ENCODE results near the gene FAM78A. TPM values are rescaled to one million over a fixed set of nuclear protein-coding genes. Genes with fewer than 3 reads are reported as not detected.

Gene FAM78A
- total and polyA plus RNA-seq, 2 donors (not counting 1 experiment from before 2014, with no cell fraction given) = 42.9 to 58.3 TPM

DNA sequence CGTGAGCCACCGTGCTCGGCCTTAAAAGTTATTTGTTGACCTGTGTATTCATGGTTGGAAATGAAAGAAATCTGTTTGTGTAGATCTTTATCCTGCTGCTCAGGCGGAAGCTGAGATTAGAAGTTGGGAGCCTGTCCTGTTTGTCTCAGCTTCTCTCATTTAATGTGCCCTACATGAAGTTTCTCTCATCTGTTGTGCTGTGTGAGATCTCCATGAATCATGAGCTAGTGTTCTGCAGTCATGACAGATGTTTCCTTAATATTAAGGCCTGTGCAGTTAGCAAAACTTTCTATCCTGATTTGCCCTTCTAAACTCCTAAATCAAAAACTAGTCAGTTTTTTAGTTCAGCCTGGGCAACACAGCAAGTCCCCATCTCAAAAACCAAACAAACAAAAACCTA, 59.5 kb downstream of the FAM78A start:
- Mint-ChIP-seq H3K27me3 (no peaks in the 10 kb centered on the region), H3K27ac (no peak overlapping the region), H3K4me3 (no peak overlapping the region), H3K4me1 (no peaks in the 10 kb centered on the region), H3K9me3 (ENCODE audit: insufficient read depth) (peaks cover 4% of the 10 kb centered on the region)
- no peak for ATAC-seq (ENCODE audit: low read depth)
- POLR2A ChIA-PET = interaction anchor here (0.9 kb wide), 1 partner anchor 40 kb away, joined by 3 read pairs; no protein-coding TSS in a partner anchor
- CTCF ChIA-PET = interaction anchor here (1.1 to 1.7 kb wide), 2 partner anchors 30 to 119 kb away, joined by 3 to 4 read pairs; no protein-coding TSS in a partner anchor
- H2AFZ ChIP-seq (ENCODE audit: insufficient read depth, low read depth, low read length, poor library complexity, severe bottlenecking) = no peak overlapping the region
- intact Hi-C loops (cut with micrococcal nuclease) = no loop called here
- H3K9ac ChIP-seq (ENCODE audit: low read length) = no peak overlapping the region
- no peaks in the 10 kb centered on the region for H3K4me1 ChIP-seq (ENCODE audit: control insufficient read depth in 2 of 2, insufficient read depth in 2 of 2, low read length in 2 of 2)
- H3K4me2 ChIP-seq (replicated peaks; ENCODE audit: low read depth, low read length, poor library complexity, severe bottlenecking) = no peak overlapping the region
- TF ChIP-seq, protein P1, sequence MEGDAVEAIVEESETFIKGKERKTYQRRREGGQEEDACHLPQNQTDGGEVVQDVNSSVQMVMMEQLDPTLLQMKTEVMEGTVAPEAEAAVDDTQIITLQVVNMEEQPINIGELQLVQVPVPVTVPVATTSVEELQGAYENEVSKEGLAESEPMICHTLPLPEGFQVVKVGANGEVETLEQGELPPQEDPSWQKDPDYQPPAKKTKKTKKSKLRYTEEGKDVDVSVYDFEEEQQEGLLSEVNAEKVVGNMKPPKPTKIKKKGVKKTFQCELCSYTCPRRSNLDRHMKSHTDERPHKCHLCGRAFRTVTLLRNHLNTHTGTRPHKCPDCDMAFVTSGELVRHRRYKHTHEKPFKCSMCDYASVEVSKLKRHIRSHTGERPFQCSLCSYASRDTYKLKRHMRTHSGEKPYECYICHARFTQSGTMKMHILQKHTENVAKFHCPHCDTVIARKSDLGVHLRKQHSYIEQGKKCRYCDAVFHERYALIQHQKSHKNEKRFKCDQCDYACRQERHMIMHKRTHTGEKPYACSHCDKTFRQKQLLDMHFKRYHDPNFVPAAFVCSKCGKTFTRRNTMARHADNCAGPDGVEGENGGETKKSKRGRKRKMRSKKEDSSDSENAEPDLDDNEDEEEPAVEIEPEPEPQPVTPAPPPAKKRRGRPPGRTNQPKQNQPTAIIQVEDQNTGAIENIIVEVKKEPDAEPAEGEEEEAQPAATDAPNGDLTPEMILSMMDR (IDR thresholded peaks at IDR 0.05) = no peak
- no peak for TF ChIP-seq EZH2 (IDR thresholded peaks at IDR 0.05; ENCODE audit: borderline replicate concordance, insufficient read depth, low read depth, low read length, poor library complexity, severe bottlenecking)
- no peaks in the 10 kb centered on the region for H3K27me3 ChIP-seq (replicated peaks in 1 of 4; ENCODE audit: control extremely low read depth in 1 of 4, control insufficient read depth in 3 of 4, insufficient read depth in 4 of 4, low read length in 3 of 4)
- H3K79me2 ChIP-seq (ENCODE audit: control insufficient read depth, insufficient read depth, low read length) = no peaks in the 10 kb centered on the region
- no peak overlapping the region for H3K4me3 ChIP-seq (ENCODE audit: control extremely low read depth in 1 of 5, extremely low read depth in 1 of 5, insufficient read depth in 1 of 5, low read depth in 2 of 5, low read length in 4 of 5)
- no peak for DNase-seq
- H3K27ac ChIP-seq (ENCODE audit: low read length in 2 of 2) = no peak overlapping the region
- H3K9me3 ChIP-seq (ENCODE audit: control extremely low read depth in 1 of 3, control insufficient read depth in 2 of 3, insufficient read depth in 1 of 3, low read length in 2 of 3) = peaks cover 0 to 9% (median 4%) of the 10 kb centered on the region in 3 donors
- 100% methylated on average over 1 of the region's 4 CpGs for WGBS (ENCODE audit: insufficient coverage)
- peaks cover 0 to 17% of the 10 kb centered on the region in 2 experiments for H3K36me3 ChIP-seq (replicated peaks in 1 of 2; ENCODE audit: control extremely low read depth in 1 of 2, control insufficient read depth in 1 of 2, extremely low read depth in 1 of 2, insufficient read depth in 2 of 2, low read length in 1 of 2)
- no peaks in the 10 kb centered on the region for H4K20me1 ChIP-seq (ENCODE audit: control insufficient read depth, insufficient read depth, low read length, poor library complexity, severe bottlenecking)

DNA sequence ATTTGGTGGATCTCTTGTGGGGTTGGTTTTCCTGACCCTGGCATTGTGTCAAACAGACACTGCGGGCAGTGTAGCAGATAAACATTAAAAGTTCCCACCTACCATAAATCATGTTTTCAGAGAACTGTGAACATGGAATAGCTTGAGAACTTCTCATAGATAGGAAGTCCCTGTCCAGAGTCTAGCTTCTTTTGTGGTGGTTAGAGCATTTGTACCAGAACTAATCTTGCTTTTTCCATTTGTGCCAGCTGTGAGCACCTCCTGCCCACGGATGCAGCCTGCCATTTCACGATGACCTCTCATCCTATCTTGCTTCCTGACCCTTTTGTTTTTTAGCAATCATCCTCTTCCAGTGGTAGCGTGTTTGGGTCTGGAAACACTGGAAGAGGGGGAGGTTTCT, 61.4 kb downstream of the FAM78A start:
- no peak overlapping the region for H3K9ac ChIP-seq (ENCODE audit: low read length)
- no peaks in the 10 kb centered on the region for H3K27me3 ChIP-seq (replicated peaks in 1 of 4; ENCODE audit: control extremely low read depth in 1 of 4, control insufficient read depth in 3 of 4, insufficient read depth in 4 of 4, low read length in 3 of 4)
- no peak overlapping the region for H3K4me3 Mint-ChIP-seq
- H4K20me1 ChIP-seq (ENCODE audit: control insufficient read depth, insufficient read depth, low read length, poor library complexity, severe bottlenecking) = no peaks in the 10 kb centered on the region
- POLR2A ChIA-PET = no interaction called here
- TF ChIP-seq, protein P1 (IDR thresholded peaks at IDR 0.05) = no peak
- TF ChIP-seq EZH2 (IDR thresholded peaks at IDR 0.05; ENCODE audit: borderline replicate concordance, insufficient read depth, low read depth, low read length, poor library complexity, severe bottlenecking) = no peak
- ATAC-seq (ENCODE audit: low read depth) = no peak
- H2AFZ ChIP-seq (ENCODE audit: insufficient read depth, low read depth, low read length, poor library complexity, severe bottlenecking) = no peak overlapping the region
- no peaks in the 10 kb centered on the region for H3K4me1 Mint-ChIP-seq
- CTCF ChIA-PET = interaction anchor here (0.9 to 1.8 kb wide), 2 partner anchors 15 to 23 kb away, joined by 4 read pairs; no protein-coding TSS in a partner anchor
- no peak overlapping the region for H3K4me2 ChIP-seq (replicated peaks; ENCODE audit: low read depth, low read length, poor library complexity, severe bottlenecking)
- H3K9me3 Mint-ChIP-seq (ENCODE audit: insufficient read depth) = peaks cover 11% of the 10 kb centered on the region
- H3K4me1 ChIP-seq (ENCODE audit: control insufficient read depth in 2 of 2, insufficient read depth in 2 of 2, low read length in 2 of 2) = no peaks in the 10 kb centered on the region
- WGBS (ENCODE audit: insufficient coverage) = no CpG with 5 or more reads among the region's 4 CpGs
- no peak overlapping the region for H3K4me3 ChIP-seq (ENCODE audit: control extremely low read depth in 1 of 5, extremely low read depth in 1 of 5, insufficient read depth in 1 of 5, low read depth in 2 of 5, low read length in 4 of 5)
- intact Hi-C loops (cut with micrococcal nuclease) = no loop called here
- no peaks in the 10 kb centered on the region for H3K79me2 ChIP-seq (ENCODE audit: control insufficient read depth, insufficient read depth, low read length)
- no peak overlapping the region for H3K27ac Mint-ChIP-seq
- H3K9me3 ChIP-seq (ENCODE audit: control extremely low read depth in 1 of 3, control insufficient read depth in 2 of 3, insufficient read depth in 1 of 3, low read length in 2 of 3) = peaks cover 0 to 12% (median 5%) of the 10 kb centered on the region in 3 donors
- no peaks in the 10 kb centered on the region for H3K27me3 Mint-ChIP-seq
- H3K36me3 ChIP-seq (replicated peaks in 1 of 2; ENCODE audit: control extremely low read depth in 1 of 2, control insufficient read depth in 1 of 2, extremely low read depth in 1 of 2, insufficient read depth in 2 of 2, low read length in 1 of 2) = peaks cover 0 to 17% of the 10 kb centered on the region in 2 experiments
- no peak overlapping the region for H3K27ac ChIP-seq (ENCODE audit: low read length in 2 of 2)
- DNase-seq = no peak

Data from B cell (primary cell).